Upper lobe of left lung (tissue), 4 donors: Measurements from ENCODE around the gene IGFBP7.

Experiments
- CTCF ChIP-seq, 6 experiments: fragments of 450-650 bp in 4 of 6; fragments of 200-600 bp in 2 of 6; sonication (generic) in 2 of 6; IDR thresholded peaks; one replicate each; pipeline ENCODE4 v1.5.1; 2016 to 2019; ENCODE audit warnings: antibody characterized with exemption in 6 of 6
- EP300 ChIP-seq, 4 donors: sonication (generic); formaldehyde crosslinking; IDR thresholded peaks; one replicate each; pipeline ENCODE4 v1.5.1; 2017; ENCODE audit warnings: antibody characterized with exemption in 4 of 4, control low read depth in 2 of 4
- POLR2A ChIP-seq, 4 donors: fragments of 450-650 bp; IDR thresholded peaks; one replicate each; pipeline ENCODE4 v1.5.1; 2016 to 2017; ENCODE audit warnings: antibody characterized with exemption in 4 of 4, mild to moderate bottlenecking in 2 of 4
- POLR2AphosphoS5 ChIP-seq, 2 donors: sonication (generic); formaldehyde crosslinking; IDR thresholded peaks; one replicate each; pipeline ENCODE4 v1.5.1; 2017; ENCODE audit warnings: antibody characterized with exemption in 2 of 2

GRCh38 chr4:57063518-57063917 lies 46.7 kb downstream of the IGFBP7 start:
- TF ChIP-seq CTCF (IDR thresholded peaks at IDR 0.05) (no peak), POLR2A (IDR thresholded peaks at IDR 0.05) (no peak), POLR2AphosphoS5 (IDR thresholded peaks at IDR 0.05) (no peak), EP300 (IDR thresholded peaks at IDR 0.05) (no peak)
